ENCODE data around the gene DNAH17.

DNAH17 gene

GRCh38 chr17:78415821-78416711 lies 161.1 kb downstream of the DNAH17 start:
- in situ Hi-C loops (cut with MboI; ENCODE audit: low pct_unique_long_range_greater_than_20kb, low sequenced_read_pairs) = no loop called here

GRCh38 chr17:78414178-78415162 lies 162.7 kb downstream of the DNAH17 start:
- no peak for DNase-seq
- in situ Hi-C loops (cut with MboI; ENCODE audit: low pct_unique_long_range_greater_than_20kb, low sequenced_read_pairs) = no loop called here

More at GRCh38 chr17:78415821-78416711, 161.1 kb downstream of the DNAH17 start:
- DNase-seq = peak; percentile 17

GRCh38 chr17:78412403-78412802 lies 164.8 kb downstream of the DNAH17 start:
- in situ Hi-C loops (cut with MboI; ENCODE audit: low pct_unique_long_range_greater_than_20kb, low sequenced_read_pairs) = no loop called here
- DNase-seq = peak; percentile 29

- DNase-seq = no peak
- in situ Hi-C loops (cut with MboI; ENCODE audit: low pct_unique_long_range_greater_than_20kb, low sequenced_read_pairs) = no loop called here
Measured at GRCh38 chr17:78411241-78411857, 165.8 kb downstream of the DNAH17 start.

GRCh38 chr17:78409191-78409928 lies 167.8 kb downstream of the DNAH17 start:
- no peak for DNase-seq
- in situ Hi-C loops (cut with MboI; ENCODE audit: low pct_unique_long_range_greater_than_20kb, low sequenced_read_pairs) = no loop called here

GRCh38 chr17:78408476-78409050 lies 168.6 kb downstream of the DNAH17 start:
- no peak for DNase-seq
- in situ Hi-C loops (cut with MboI; ENCODE audit: low pct_unique_long_range_greater_than_20kb, low sequenced_read_pairs) = no loop called here

GRCh38 chr17:78407387-78408000 lies 169.7 kb downstream of the DNAH17 start:
- in situ Hi-C loops (cut with MboI; ENCODE audit: low pct_unique_long_range_greater_than_20kb, low sequenced_read_pairs) = no loop called here
- no peak for DNase-seq

GRCh38 chr17:78406920-78407319 lies 170.3 kb downstream of the DNAH17 start:
- in situ Hi-C loops (cut with MboI; ENCODE audit: low pct_unique_long_range_greater_than_20kb, low sequenced_read_pairs) = no loop called here
- DNase-seq = no peak

GRCh38 chr17:78406396-78406795 lies 170.8 kb downstream of the DNAH17 start:
- no peak for DNase-seq
- in situ Hi-C loops (cut with MboI; ENCODE audit: low pct_unique_long_range_greater_than_20kb, low sequenced_read_pairs) = no loop called here

- in situ Hi-C loops (cut with MboI; ENCODE audit: low pct_unique_long_range_greater_than_20kb, low sequenced_read_pairs) = no loop called here
- DNase-seq = no peak
Measured at GRCh38 chr17:78403822-78404221, 173.4 kb downstream of the DNAH17 start.

- in situ Hi-C loops (cut with MboI; ENCODE audit: low pct_unique_long_range_greater_than_20kb, low sequenced_read_pairs) = no loop called here
- no peak for DNase-seq
Measured at GRCh38 chr17:78401891-78402290, 175.3 kb downstream of the DNAH17 start.

- in situ Hi-C loops (cut with MboI; ENCODE audit: low pct_unique_long_range_greater_than_20kb, low sequenced_read_pairs) = no loop called here
- DNase-seq = no peak
Measured at GRCh38 chr17:78401246-78401645, 175.9 kb downstream of the DNAH17 start.

- DNase-seq = no peak
- in situ Hi-C loops (cut with MboI; ENCODE audit: low pct_unique_long_range_greater_than_20kb, low sequenced_read_pairs) = no loop called here
Measured at GRCh38 chr17:78400581-78401240, 176.5 kb downstream of the DNAH17 start.

- in situ Hi-C loops (cut with MboI; ENCODE audit: low pct_unique_long_range_greater_than_20kb, low sequenced_read_pairs) = no loop called here
Measured at GRCh38 chr17:78399693-78400144, 177.5 kb downstream of the DNAH17 start.

GRCh38 chr17:78399028-78399692 lies 178.0 kb downstream of the DNAH17 start:
- no peak for DNase-seq
- in situ Hi-C loops (cut with MboI; ENCODE audit: low pct_unique_long_range_greater_than_20kb, low sequenced_read_pairs) = no loop called here

More at GRCh38 chr17:78399693-78400144, 177.5 kb downstream of the DNAH17 start:
- DNase-seq = no peak

- in situ Hi-C loops (cut with MboI; ENCODE audit: low pct_unique_long_range_greater_than_20kb, low sequenced_read_pairs) = no loop called here
- DNase-seq = no peak
Measured at GRCh38 chr17:78398390-78398789, 178.8 kb downstream of the DNAH17 start.

- in situ Hi-C loops (cut with MboI; ENCODE audit: low pct_unique_long_range_greater_than_20kb, low sequenced_read_pairs) = no loop called here
Measured at GRCh38 chr17:78397681-78398101, 179.5 kb downstream of the DNAH17 start.

More at GRCh38 chr17:78397681-78398101, 179.5 kb downstream of the DNAH17 start:
- DNase-seq = no peak
